ENCODE results near the gene ENDOV. TPM values are rescaled to one million over a fixed set of nuclear protein-coding genes. Genes with fewer than 3 reads are reported as not detected.

The ENDOV gene
- total RNA-seq, 1 donor from 2014 or later = 9.7 TPM

- Histone ChIP-seq H3K36me3 (no peaks in the 10 kb centered on the region), H2AFZ (replicated peaks) (no peak overlapping the region), H4K20me1 (ENCODE audit: low read depth) (no peaks in the 10 kb centered on the region), H3F3A (ENCODE audit: low read depth) (peaks cover 12% of the 10 kb centered on the region), H3K9ac (no peak overlapping the region), H3K27me3 (peaks cover 81% of the 10 kb centered on the region), H3K4me3 (no peak overlapping the region), H3K4me2 (no peak overlapping the region), H3K27ac (no peak overlapping the region), H3K9me3 (ENCODE audit: low read depth) (no peaks in the 10 kb centered on the region), H3K4me1 (peaks cover 5% of the 10 kb centered on the region), H3K79me2 (ENCODE audit: low read depth) (no peaks in the 10 kb centered on the region)
- Mint-ChIP-seq H3K4me1 (peaks cover 20% of the 10 kb centered on the region), H3K36me3 (no peaks in the 10 kb centered on the region), H3K27ac (no peak overlapping the region), H3K4me3 (no peak overlapping the region), H3K27me3 (ENCODE audit: insufficient read depth, low read depth) (peaks cover 16% of the 10 kb centered on the region), H3K9me3 (no peaks in the 10 kb centered on the region)
- no peak for DNase-seq (ENCODE audit: low spot score)
- TF ChIP-seq CTCF (IDR thresholded peaks at IDR 0.05) = no peak
- no peak for TF ChIP-seq EZH2 (IDR thresholded peaks at IDR 0.05)
These were observed 44.3 kb downstream of the ENDOV start for GRCh38 chr17:80459234-80459633.

- DNase-seq (ENCODE audit: low spot score) = no peak
- Histone ChIP-seq H3K4me3 (no peak overlapping the region), H3K79me2 (ENCODE audit: low read depth) (no peaks in the 10 kb centered on the region), H3K4me2 (no peak overlapping the region), H4K20me1 (ENCODE audit: low read depth) (no peaks in the 10 kb centered on the region), H3K4me1 (peaks cover 3% of the 10 kb centered on the region), H3K27me3 (peaks cover 93% of the 10 kb centered on the region), H3K9me3 (ENCODE audit: low read depth) (no peaks in the 10 kb centered on the region), H3F3A (ENCODE audit: low read depth) (peaks cover 5% of the 10 kb centered on the region), H3K27ac (no peak overlapping the region), H3K9ac (no peak overlapping the region), H3K36me3 (no peaks in the 10 kb centered on the region), H2AFZ (replicated peaks) (no peak overlapping the region)
- Mint-ChIP-seq H3K27ac (peak overlapping the region; percentile 54), H3K4me1 (peaks cover 15% of the 10 kb centered on the region), H3K36me3 (no peaks in the 10 kb centered on the region), H3K27me3 (ENCODE audit: insufficient read depth, low read depth) (peaks cover 16% of the 10 kb centered on the region), H3K9me3 (no peaks in the 10 kb centered on the region), H3K4me3 (no peak overlapping the region)
- no peak for TF ChIP-seq EZH2 (IDR thresholded peaks at IDR 0.05)
- no peak for TF ChIP-seq CTCF (IDR thresholded peaks at IDR 0.05)
- no peak for TF ChIP-seq EZH2phosphoT487 (IDR thresholded peaks at IDR 0.05)
These were observed 45.5 kb downstream of the ENDOV start for GRCh38 chr17:80460429-80460834.

- DNase-seq (ENCODE audit: low spot score) = no peak
- Histone ChIP-seq H3K36me3 (no peaks in the 10 kb centered on the region), H4K20me1 (ENCODE audit: low read depth) (no peaks in the 10 kb centered on the region), H3K79me2 (ENCODE audit: low read depth) (no peaks in the 10 kb centered on the region), H3K4me1 (no peaks in the 10 kb centered on the region), H2AFZ (replicated peaks) (no peak overlapping the region), H3K27me3 (peaks cover 93% of the 10 kb centered on the region), H3K4me3 (no peak overlapping the region), H3K9ac (no peak overlapping the region), H3F3A (ENCODE audit: low read depth) (no peaks in the 10 kb centered on the region), H3K4me2 (no peak overlapping the region), H3K27ac (no peak overlapping the region), H3K9me3 (ENCODE audit: low read depth) (no peaks in the 10 kb centered on the region)
- no peak for TF ChIP-seq EZH2phosphoT487 (IDR thresholded peaks at IDR 0.05)
- no peak for TF ChIP-seq CTCF (IDR thresholded peaks at IDR 0.05)
- no peak for TF ChIP-seq EZH2 (IDR thresholded peaks at IDR 0.05)
- Mint-ChIP-seq H3K36me3 (no peaks in the 10 kb centered on the region), H3K4me1 (peaks cover 6% of the 10 kb centered on the region), H3K4me3 (no peak overlapping the region), H3K27me3 (ENCODE audit: insufficient read depth, low read depth) (peaks cover 16% of the 10 kb centered on the region), H3K27ac (no peak overlapping the region), H3K9me3 (no peaks in the 10 kb centered on the region)
These were observed 46.7 kb downstream of the ENDOV start for GRCh38 chr17:80461528-80462160.
